GM18861 (cell line): ENCODE data around the gene MLLT10.
"Not testable (repeated sequence)": the region's sequence is repeated elsewhere in the genome, so short reads cannot be mapped to it uniquely, and the experiment has no call there.

Experiments
- ATAC-seq: cut with Tn5 transposase; IDR thresholded peaks from one replicate; pipeline ENCODE4 v1.9.1; 2021; ENCODE audit not compliant: unreplicated experiment

The MLLT10 gene

GRCh38 chr10:21527598-21528235 is 6.3 kb upstream of the MLLT10 start:
- ATAC-seq = no peak

DNA sequence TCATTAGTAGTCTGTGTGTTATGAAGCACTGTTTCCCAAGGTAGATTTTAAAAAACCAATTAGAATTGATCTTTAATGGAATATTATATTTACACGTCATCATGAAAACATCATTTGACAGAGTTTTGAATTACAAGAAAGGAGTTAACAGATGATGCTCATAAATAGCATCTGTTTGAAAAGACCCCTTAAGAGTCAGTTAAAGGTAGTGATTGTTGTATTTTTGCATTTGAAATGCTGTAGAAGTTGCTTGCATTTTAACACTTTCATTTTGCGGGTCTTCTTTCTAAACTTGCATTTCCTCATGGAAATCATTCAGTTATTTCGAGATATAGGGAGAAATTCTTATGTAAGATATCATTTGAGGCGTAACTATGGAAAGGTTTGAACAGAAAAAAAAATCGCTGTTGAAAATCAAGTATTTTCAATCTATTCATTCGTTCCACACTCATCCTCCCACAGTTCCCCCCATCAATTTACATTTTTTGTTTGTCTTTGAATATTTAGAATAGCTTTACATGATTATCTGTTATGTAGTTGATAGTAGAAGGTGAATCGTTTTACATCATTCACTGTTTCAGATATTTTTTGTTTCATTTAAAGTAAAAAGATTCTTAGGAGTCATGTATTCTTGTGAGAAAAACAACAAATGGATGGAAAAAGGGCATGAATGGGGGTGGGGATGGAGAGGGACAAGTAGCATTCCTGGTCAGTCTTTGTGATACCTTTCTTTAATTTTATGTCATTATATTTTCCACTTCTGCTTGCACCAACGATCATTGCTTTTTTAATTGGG is 5.6 kb upstream of the MLLT10 start:
- ATAC-seq = no peak

DNA sequence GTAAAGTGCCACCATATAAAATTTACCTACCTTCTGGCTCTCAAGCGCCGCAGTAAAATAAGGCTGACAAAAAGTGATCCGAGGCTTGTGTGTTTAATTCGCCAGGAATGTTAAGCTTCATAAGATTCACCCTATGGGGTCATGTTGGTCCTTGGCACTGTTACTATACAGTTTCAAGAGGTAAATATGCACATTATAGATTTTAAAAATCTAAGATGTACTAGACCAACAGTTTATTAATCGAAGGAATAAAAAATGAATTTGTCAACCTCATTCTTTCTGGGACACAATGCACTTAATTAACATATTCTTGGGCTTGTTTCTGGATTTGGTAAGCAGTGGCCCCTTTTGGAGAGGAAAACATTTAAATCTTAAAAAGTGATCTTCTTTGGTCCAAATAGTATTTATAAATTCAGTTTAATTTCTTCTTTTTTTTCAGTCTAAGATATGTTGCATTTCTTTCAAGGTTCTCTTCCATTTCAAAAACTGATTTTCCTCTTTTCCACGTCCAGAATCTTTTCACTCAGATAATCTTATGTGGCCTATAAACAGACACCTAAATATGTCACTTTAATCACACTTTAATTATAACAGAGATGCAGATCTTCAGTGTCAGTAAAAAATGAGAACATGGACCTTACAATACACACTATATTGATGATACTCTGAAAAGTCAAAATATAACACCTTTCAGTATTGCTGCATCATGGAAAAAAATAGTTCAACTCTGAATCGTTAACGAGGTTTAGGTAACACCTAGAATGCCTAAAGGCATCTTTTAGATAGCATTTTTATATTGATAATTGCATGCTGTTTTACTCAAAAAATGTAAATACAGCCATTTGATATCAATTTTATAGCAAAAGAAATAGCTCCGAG is 4.8 kb upstream of the MLLT10 start:
- no peak for ATAC-seq

- no peak for ATAC-seq
Observed at GRCh38 chr10:21530168-21530567, 3.9 kb upstream of the MLLT10 start.

DNA sequence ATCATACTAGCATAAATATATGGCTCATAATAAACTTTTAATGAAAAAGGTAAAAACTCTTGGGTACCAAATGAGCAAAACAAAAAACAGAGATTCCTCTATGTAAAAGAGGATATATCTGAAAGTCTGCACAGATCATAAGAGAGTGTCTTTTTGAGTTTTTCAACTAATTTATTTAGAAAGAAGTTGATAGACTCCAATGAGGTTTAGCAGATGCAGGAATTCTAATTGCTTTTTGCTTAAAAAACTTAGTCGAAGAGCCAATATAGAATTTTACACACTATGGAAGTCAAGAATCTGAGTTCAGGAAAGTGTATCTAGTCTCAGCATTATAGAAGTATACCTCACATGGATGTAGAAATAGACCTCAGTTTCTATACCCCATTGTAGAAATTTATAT is 3.4 kb upstream of the MLLT10 start:
- ATAC-seq = no peak

GRCh38 chr10:21531164-21531563 is 2.9 kb upstream of the MLLT10 start:
- no peak for ATAC-seq

DNA sequence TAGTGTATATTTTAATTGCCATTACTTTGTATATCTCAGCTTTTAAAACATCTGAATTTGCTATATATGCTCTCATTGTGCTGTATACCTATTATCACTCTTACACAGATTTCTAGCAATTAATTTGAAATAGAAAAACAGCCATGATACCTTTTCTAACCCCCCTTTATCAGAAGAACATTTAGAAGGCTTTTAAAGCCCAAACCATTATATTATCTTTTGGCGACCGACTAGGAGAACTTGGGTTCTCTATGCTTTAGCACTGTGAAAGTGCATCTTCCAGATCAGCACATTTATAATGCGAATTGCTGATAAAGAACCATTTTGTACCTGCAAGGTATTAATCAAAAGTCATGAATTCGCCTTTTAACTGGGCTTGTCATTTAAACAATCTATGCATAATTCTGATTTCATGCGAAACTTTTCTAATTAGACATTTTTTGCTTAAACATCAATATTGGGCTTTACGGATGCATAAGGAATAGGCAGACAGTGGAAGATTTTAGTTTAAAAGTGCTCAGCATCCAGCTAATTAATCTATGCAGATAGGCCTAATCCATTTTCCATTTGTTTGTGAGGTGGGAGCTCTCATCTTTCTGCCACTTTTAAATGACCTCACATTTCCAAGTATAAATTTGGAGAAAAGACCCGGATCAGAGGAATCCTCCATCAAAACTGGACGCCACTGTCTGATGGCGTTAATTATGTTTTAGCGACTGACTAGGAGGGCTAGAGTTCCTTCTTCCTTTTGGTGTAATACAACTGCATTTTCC is 1.2 kb upstream of the MLLT10 start:
- ATAC-seq = no peak

DNA sequence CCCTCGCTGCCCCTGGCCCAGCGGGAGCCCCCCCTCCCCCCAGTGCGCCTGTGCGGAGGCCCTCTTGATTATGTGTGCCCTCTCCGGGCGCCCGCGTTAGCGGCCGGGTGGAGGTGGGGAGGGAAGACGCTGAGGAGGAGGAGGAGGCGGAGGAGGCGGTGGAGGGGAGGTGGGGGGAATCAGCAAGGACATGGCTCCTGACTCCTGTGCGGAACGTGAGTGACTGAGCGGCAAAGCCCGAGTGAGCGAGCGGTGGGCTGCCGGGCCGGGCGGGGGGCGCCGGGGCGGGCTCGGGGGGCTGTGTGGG is 201 bp downstream of the MLLT10 start:
- no peak for ATAC-seq

- ATAC-seq = no peak
Observed at GRCh38 chr10:21534604-21535493, 817 bp downstream of the MLLT10 start.

DNA sequence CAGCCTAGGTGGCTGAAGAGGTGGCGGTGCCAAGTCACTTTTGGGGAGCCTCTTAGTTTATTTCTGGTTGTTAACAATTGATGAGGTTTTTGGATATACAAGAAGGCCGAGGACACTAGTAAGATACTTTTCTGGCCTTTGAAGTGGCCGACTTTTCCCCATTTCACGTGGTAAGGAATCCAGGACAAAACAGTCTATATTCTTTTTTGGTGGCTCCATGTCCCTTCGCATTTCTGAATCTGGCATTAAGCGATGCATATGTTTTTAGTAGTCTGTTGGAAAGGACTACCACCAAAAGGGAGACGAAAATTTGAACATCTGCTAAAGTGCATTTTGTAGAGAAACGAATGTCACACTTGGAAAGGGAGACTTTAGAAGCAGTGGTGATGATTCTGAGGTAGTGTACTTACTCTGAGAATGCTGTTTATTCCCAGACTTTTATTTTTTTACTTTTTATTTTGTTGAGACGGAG is 1.5 kb downstream of the MLLT10 start:
- no peak for ATAC-seq

DNA sequence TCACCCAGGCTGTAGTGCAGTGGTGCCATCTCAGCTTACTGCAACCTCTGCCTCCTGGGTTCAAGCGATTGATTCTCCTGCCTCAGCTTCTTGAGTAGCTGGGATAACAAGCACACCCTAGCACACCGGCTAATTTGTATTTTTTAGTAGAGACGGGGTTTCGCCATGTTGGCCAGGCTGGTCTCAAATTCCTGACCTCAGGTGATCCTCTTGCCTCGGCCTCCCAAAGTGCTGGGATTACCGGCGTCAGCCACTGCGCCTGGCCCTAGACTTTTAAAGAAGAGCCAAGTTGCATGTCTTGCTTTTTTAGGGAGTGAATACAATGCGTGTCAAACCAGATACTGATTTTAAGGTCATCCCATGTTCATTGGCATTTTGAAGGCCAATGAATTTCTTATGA is 1.9 kb downstream of the MLLT10 start:
- ATAC-seq = not testable (repeated sequence)

- no peak for ATAC-seq
Observed at GRCh38 chr10:21536874-21537273, 2.8 kb downstream of the MLLT10 start.

- ATAC-seq = not testable (repeated sequence)
Observed at GRCh38 chr10:21540701-21541100, 6.7 kb downstream of the MLLT10 start.

GRCh38 chr10:21547246-21547645 is 13.2 kb downstream of the MLLT10 start:
- no peak for ATAC-seq

DNA sequence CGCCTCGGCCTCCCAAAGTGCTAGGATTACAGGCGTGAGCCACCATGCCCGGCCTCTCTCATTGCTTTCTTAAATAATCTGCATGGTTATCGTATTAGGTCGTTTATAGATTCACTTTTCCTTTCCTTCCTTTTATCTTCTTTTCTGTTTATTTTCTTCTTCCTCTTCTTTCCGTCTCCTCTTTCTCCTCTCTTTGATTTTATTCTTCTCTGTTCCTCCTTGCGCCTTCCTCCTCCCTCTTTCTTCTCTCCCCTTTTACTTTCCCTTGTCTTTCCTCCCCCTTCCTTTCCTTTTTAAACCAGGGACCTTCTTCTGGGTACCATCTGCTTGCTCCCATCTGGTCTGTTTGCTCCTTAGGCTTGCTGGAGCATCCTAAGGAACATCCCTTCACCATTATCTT is 18.6 kb downstream of the MLLT10 start:
- ATAC-seq = no peak

DNA sequence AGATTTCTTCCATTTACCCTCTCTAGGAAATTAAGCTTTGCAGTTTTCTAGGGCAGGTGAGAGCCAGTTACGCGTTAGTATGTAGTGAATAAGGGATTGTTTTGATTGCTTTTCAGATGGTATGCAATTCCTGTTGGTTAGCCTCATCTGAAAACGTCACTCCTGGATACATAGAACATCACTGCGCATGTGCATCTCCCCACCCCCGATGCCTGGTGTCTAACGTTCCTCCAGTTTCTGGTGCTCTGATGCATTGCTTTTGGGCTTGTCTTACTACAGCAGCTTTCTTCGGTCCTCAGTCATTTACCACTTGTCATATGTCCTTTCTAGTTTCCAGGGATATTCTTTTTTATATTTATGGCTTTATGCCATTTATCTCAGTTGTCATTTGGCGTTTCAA is 22.5 kb downstream of the MLLT10 start:
- ATAC-seq = no peak

GRCh38 chr10:21558984-21559383 is 25.0 kb downstream of the MLLT10 start:
- ATAC-seq = not testable (repeated sequence)

GRCh38 chr10:21570761-21571521 is 36.9 kb downstream of the MLLT10 start:
- no peak for ATAC-seq

GRCh38 chr10:21572578-21572977 is 38.5 kb downstream of the MLLT10 start:
- no peak for ATAC-seq
